Measurements from ENCODE around the gene KCNT1. TPM values are rescaled to one million over a fixed set of nuclear protein-coding genes. Genes with fewer than 3 reads are reported as not detected.

Gene KCNT1
- total RNA-seq, 2 experiments from 2014 or later = not detected

GRCh38 chr9:135827301-135827700, 125.3 kb downstream of the KCNT1 start:
- CTCF ChIA-PET = no interaction called here
- Mint-ChIP-seq H3K27me3 (ENCODE audit: low read depth) (no peaks in the 10 kb centered on the region), H3K4me1 (ENCODE audit: low read depth) (peaks cover 8% of the 10 kb centered on the region), H3K27ac (no peak overlapping the region), H3K36me3 (ENCODE audit: low read depth) (peaks cover 33% of the 10 kb centered on the region), H3K9me3 (peaks cover 11% of the 10 kb centered on the region), H3K4me3 (no peak overlapping the region)
- no peak for DNase-seq
- intact Hi-C loops (cut with micrococcal nuclease) = no loop called here

GRCh38 chr9:135827866-135828580, 126.0 kb downstream of the KCNT1 start:
- H3K4me3 Mint-ChIP-seq = no peak overlapping the region
- CTCF ChIA-PET = interaction anchor here (0.7 kb wide), 1 partner anchor 174 kb away, joined by 3 read pairs; no protein-coding TSS in a partner anchor
- no peak overlapping the region for H3K27ac Mint-ChIP-seq
- H3K36me3 Mint-ChIP-seq (ENCODE audit: low read depth) = peaks cover 28% of the 10 kb centered on the region
- no peak for DNase-seq
- H3K27me3 Mint-ChIP-seq (ENCODE audit: low read depth) = no peaks in the 10 kb centered on the region
- H3K9me3 Mint-ChIP-seq = peaks cover 11% of the 10 kb centered on the region
- peaks cover 8% of the 10 kb centered on the region for H3K4me1 Mint-ChIP-seq (ENCODE audit: low read depth)
- intact Hi-C loops (cut with micrococcal nuclease) = no loop called here

DNA sequence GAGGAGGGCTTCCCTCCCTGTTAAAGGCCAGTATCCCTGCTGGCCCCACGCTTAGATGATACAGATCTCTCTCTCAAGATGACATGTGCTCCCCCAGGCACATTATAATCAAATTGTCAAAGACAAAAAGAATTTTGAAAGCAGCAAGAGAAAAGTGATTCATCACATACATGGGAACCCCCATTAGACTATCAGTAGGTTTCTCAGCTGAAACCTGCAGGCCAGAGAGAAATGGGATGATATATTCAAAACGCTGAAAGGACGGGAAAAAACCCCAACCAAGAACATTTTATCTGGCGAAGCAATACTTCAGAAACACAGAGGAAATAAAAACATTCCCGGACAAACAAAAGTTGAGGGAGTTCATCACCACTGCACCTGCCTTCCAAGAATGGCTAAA, 126.7 kb downstream of the KCNT1 start:
- CTCF ChIA-PET = interaction anchor here (0.7 kb wide), 1 partner anchor 175 kb away, joined by 3 read pairs; no protein-coding TSS in a partner anchor
- intact Hi-C loops (cut with micrococcal nuclease) = no loop called here
- Mint-ChIP-seq H3K27me3 (ENCODE audit: low read depth) (no peaks in the 10 kb centered on the region), H3K9me3 (peaks cover 11% of the 10 kb centered on the region), H3K36me3 (ENCODE audit: low read depth) (peaks cover 31% of the 10 kb centered on the region), H3K4me1 (ENCODE audit: low read depth) (peaks cover 8% of the 10 kb centered on the region), H3K4me3 (no peak overlapping the region), H3K27ac (no peak overlapping the region)
- DNase-seq = no peak

GRCh38 chr9:135830496-135830895, 128.5 kb downstream of the KCNT1 start:
- peaks cover 8% of the 10 kb centered on the region for H3K4me1 Mint-ChIP-seq (ENCODE audit: low read depth)
- no peak for DNase-seq
- H3K27ac Mint-ChIP-seq = no peak overlapping the region
- H3K27me3 Mint-ChIP-seq (ENCODE audit: low read depth) = no peaks in the 10 kb centered on the region
- intact Hi-C loops (cut with micrococcal nuclease) = no loop called here
- CTCF ChIA-PET = no interaction called here
- H3K36me3 Mint-ChIP-seq (ENCODE audit: low read depth) = peaks cover 34% of the 10 kb centered on the region
- H3K4me3 Mint-ChIP-seq = no peak overlapping the region
- H3K9me3 Mint-ChIP-seq = peaks cover 11% of the 10 kb centered on the region

DNA sequence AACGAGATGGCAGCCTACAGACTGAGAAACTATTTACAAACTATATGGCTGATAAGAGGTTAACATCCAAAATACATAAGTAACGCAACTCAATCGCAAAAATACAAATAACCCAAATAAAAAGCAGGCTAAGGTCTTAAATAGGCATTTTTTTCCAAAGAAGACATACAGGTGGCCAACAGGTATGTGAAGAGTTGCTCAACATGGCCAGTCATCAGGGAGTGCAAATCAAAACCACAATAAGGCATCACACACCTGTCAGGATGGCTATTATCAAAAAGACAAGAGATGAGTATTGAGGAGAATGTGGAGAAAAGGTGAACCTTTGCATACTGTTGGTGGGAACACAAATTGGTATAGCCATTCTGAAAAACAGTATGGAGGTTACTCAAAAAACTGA, 131.9 kb downstream of the KCNT1 start:
- Mint-ChIP-seq H3K9me3 (peaks cover 4% of the 10 kb centered on the region), H3K36me3 (ENCODE audit: low read depth) (peaks cover 18% of the 10 kb centered on the region), H3K27ac (no peak overlapping the region), H3K27me3 (ENCODE audit: low read depth) (no peaks in the 10 kb centered on the region), H3K4me3 (no peak overlapping the region), H3K4me1 (ENCODE audit: low read depth) (no peaks in the 10 kb centered on the region)
- no peak for DNase-seq
- CTCF ChIA-PET = no interaction called here
- intact Hi-C loops (cut with micrococcal nuclease) = no loop called here

DNA sequence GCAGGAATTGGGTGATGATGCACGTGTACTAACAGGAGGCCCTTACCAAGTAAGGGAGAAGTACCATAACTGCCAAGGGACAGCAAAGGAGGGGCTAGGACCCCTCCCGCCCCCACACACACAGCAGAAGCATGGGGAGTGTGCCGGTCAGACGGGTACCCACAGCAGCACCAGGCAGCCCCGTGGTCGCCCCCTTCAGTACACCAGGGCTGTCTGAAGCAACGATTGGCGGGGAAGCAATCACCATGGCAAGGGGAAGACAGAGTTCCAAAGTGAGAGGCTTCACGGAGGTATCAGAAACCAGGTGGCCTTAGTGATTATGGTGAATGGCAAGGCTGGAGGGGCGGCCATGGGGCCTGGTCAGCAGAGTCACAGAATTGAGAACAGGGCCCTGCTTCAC, 133.1 kb downstream of the KCNT1 start:
- H3K9me3 Mint-ChIP-seq = peaks cover 1% of the 10 kb centered on the region
- intact Hi-C loops (cut with micrococcal nuclease) = no loop called here
- no peaks in the 10 kb centered on the region for H3K27me3 Mint-ChIP-seq (ENCODE audit: low read depth)
- no peaks in the 10 kb centered on the region for H3K4me1 Mint-ChIP-seq (ENCODE audit: low read depth)
- CTCF ChIA-PET = no interaction called here
- H3K4me3 Mint-ChIP-seq = no peak overlapping the region
- H3K36me3 Mint-ChIP-seq (ENCODE audit: low read depth) = peaks cover 13% of the 10 kb centered on the region
- no peak overlapping the region for H3K27ac Mint-ChIP-seq
- no peak for DNase-seq

GRCh38 chr9:135839516-135839915, 137.5 kb downstream of the KCNT1 start:
- CTCF ChIA-PET = interaction anchor here (1.1 kb wide), 1 partner anchor 14 kb away, joined by 8 read pairs; no protein-coding TSS in a partner anchor
- intact Hi-C loops (cut with micrococcal nuclease) = no loop called here
- H3K4me3 Mint-ChIP-seq = no peak overlapping the region
- peaks cover 7% of the 10 kb centered on the region for H3K9me3 Mint-ChIP-seq
- peaks cover 3% of the 10 kb centered on the region for H3K4me1 Mint-ChIP-seq (ENCODE audit: low read depth)
- H3K27me3 Mint-ChIP-seq (ENCODE audit: low read depth) = no peaks in the 10 kb centered on the region
- DNase-seq = no peak
- no peak overlapping the region for H3K27ac Mint-ChIP-seq
- peaks cover 13% of the 10 kb centered on the region for H3K36me3 Mint-ChIP-seq (ENCODE audit: low read depth)

DNA sequence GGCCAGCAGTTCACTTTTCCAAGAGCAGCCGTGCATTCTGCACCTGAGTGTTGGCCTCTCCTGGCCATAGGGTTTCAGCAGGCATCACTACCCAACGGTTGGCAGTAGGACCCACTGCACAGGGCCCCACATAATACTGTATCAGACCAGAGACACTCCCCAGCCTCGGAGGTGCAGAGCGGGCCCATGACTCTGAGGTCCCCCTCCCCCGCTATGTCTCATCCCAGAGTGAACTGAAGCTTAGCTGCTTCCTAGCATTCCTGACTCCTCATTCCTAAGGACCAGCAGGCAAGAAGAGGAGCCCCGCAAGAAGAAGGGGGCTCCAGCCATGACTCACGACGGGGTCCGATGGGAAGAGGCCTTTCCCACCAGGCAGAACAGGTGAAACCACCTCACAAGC, 138.1 kb downstream of the KCNT1 start:
- Mint-ChIP-seq H3K4me3 (no peak overlapping the region), H3K9me3 (peaks cover 11% of the 10 kb centered on the region), H3K36me3 (ENCODE audit: low read depth) (peaks cover 18% of the 10 kb centered on the region), H3K4me1 (ENCODE audit: low read depth) (peaks cover 5% of the 10 kb centered on the region), H3K27ac (no peak overlapping the region), H3K27me3 (ENCODE audit: low read depth) (no peaks in the 10 kb centered on the region)
- no peak for DNase-seq
- intact Hi-C loops (cut with micrococcal nuclease) = no loop called here
- CTCF ChIA-PET = interaction anchor here (1.1 kb wide), 1 partner anchor 14 kb away, joined by 8 read pairs; no protein-coding TSS in a partner anchor

DNA sequence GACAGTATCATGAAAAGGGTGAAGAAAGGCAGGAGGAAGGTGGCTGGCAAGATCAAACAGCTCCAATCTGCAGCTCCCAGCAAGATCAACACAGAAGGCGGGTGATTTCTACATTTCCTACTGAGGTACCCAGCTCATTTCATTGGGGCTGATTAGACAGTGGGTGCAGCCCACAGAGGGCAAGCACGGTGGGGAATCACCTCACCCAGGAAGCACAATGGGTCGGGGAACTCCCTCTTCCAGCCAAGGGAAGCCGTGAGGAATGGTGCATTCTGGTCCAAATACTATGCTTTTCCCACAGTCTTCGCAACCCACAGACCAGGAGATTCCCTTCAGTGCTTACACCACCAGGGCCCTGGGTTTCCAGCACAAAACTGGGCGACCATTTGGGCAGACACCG, 138.6 kb downstream of the KCNT1 start:
- Mint-ChIP-seq H3K27ac (no peak overlapping the region), H3K36me3 (ENCODE audit: low read depth) (peaks cover 23% of the 10 kb centered on the region), H3K4me3 (no peak overlapping the region), H3K27me3 (ENCODE audit: low read depth) (no peaks in the 10 kb centered on the region), H3K4me1 (ENCODE audit: low read depth) (peaks cover 5% of the 10 kb centered on the region), H3K9me3 (peaks cover 12% of the 10 kb centered on the region)
- CTCF ChIA-PET = no interaction called here
- peak; percentile 30 for DNase-seq
- intact Hi-C loops (cut with micrococcal nuclease) = no loop called here

Other genes with a start within 250 kb of the KCNT1 start
- gene PPP1R26, start 222.4 kb upstream of the KCNT1 start, total RNA-seq = under 1 TPM; 0.29 to 0.32 TPM
- 10 to 100 TPM; 36.9 to 40.7 TPM for gene MRPS2, start 201.5 kb upstream of the KCNT1 start, total RNA-seq
- under 1 TPM in 1 of 2 experiments, not detected in 1; 0.29 TPM for gene LCN1, start 180.7 kb upstream of the KCNT1 start, total RNA-seq
- not detected for gene OBP2A, start 156.1 kb upstream of the KCNT1 start, total RNA-seq
- gene PAEP, start 140.4 kb upstream of the KCNT1 start, total RNA-seq = not detected
- not detected for gene GLT6D1, start 62.6 kb upstream of the KCNT1 start, total RNA-seq
- not detected for gene LCN9, start 38.9 kb upstream of the KCNT1 start, total RNA-seq
- not detected for gene SOHLH1, start 2.7 kb upstream of the KCNT1 start, total RNA-seq
- 10 to 100 TPM; 32.6 to 35.2 TPM for gene CAMSAP1, start 205.4 kb downstream of the KCNT1 start, total RNA-seq

Data from activated naive CD4-positive, alpha-beta T cell treated with anti-CD3 and anti-CD28 coated beads for 36 hours (primary cell).